Neural progenitor cell (in vitro differentiated cells): ENCODE data around the gene CREB3L2.

Source experiments
- CTCF ChIP-seq: fragments of 200-600 bp; sonication (generic); IDR thresholded peaks from 2 replicates; pipeline ENCODE4 v1.5.1; 2017; ENCODE audit warnings: antibody characterized with exemption, mild to moderate bottlenecking
- EZH2 ChIP-seq: fragments of 200-600 bp; sonication (generic); IDR thresholded peaks from 2 replicates; pipeline ENCODE4 v1.6.1; 2017; ENCODE audit warnings: antibody characterized with exemption, mild to moderate bottlenecking, moderate library complexity

- TF ChIP-seq CTCF: no peak
- no peak for TF ChIP-seq EZH2
These were observed 43.1 kb downstream of the CREB3L2 start for GRCh38 chr7:137958470-137959431.
